ENCODE data around the gene CENPP.

- TF ChIP-seq CTCF (IDR thresholded peaks at IDR 0.05) (no peak), POLR2A (IDR thresholded peaks at IDR 0.05) (no peak)
Observed at GRCh38 chr9:92631452-92632343, 305.9 kb downstream of the CENPP start.
